HCT116 (cell line): ENCODE data around the gene PTBP3. TPM values are rescaled to one million over a fixed set of nuclear protein-coding genes. Genes with fewer than 3 reads are reported as not detected.

ENCODE experiments used
- ATAC-seq: fragments of 200-7000 bp; cut with Tn5 transposase; 2 replicates; pipeline ENCODE4 v1.9.1; 2020; ENCODE audit warnings: mild to moderate bottlenecking, moderate library complexity
- BruUV-seq: library from RNA; stranded (reverse); fragments of 400-500 nt; replicated peaks from 2 replicates; lab custom pipeline; 2021; lab: Mats Ljungman, UMichigan
- CTCF ChIA-PET: fragments of 300-600 bp; sonication (Branson Sonifier 250); formaldehyde crosslinking; loops from one replicate; lab custom pipeline; 2021; ENCODE audit warnings: antibody characterized with exemption; lab: Charles Lee
- POLR2A ChIA-PET: fragments of 300-600, 350-600 bp; sonication (Branson Sonifier 250); formaldehyde crosslinking; loops from one replicate; lab custom pipeline; 2021; ENCODE audit warnings: antibody characterized with exemption; lab: Charles Lee
- RAD21 ChIA-PET, 2 experiments: fragments of 300-600 bp; sonication (Branson Sonifier 250); formaldehyde crosslinking; loops; one replicate each; lab custom pipeline; 2023; ENCODE audit warnings: low total read pairs in 2 of 2; ENCODE audit not compliant: uncharacterized antibody in 2 of 2, unreplicated experiment in 2 of 2, low non-redundant PET in 1 of 2; lab: Charles Lee
- DNase-seq: peaks from one replicate; pipeline ENCODE4 v3.0.0-alpha.2; 2010; ENCODE audit warnings: low read depth, low spot score
- H2AFZ ChIP-seq: fragments of 200-600 bp; shearing (Covaris generic), sonication (generic); 2 replicates; pipeline ENCODE4 v1.6.1; 2017; ENCODE audit warnings: low read depth, mixed run types, mixed read lengths, antibody characterized with exemption, low read length; ENCODE audit not compliant: poor library complexity, severe bottlenecking
- H3K27ac ChIP-seq: 2 replicates; pipeline ENCODE4 v1.5.1; 2012; ENCODE audit warnings: low read depth, low read length
- H3K27me3 ChIP-seq: fragments of 200-600 bp; sonication (generic); 2 replicates; pipeline ENCODE4 v1.6.1; 2016; ENCODE audit warnings: mixed run types, low read length, mixed read lengths; ENCODE audit not compliant: insufficient read depth
- H3K36me3 ChIP-seq, 2 experiments: fragments of 200-500 bp in 1 of 2; fragments of 200-600 bp in 1 of 2; sonication (Bioruptor generic) in 1 of 2; sonication (generic) in 1 of 2; 2 replicates each; pipeline versions ENCODE4 v1.5.1 to v1.6.1; 2014 to 2016; ENCODE audit warnings: low read length in 2 of 2, inconsistent platforms in 1 of 2, mixed read lengths in 1 of 2, mixed run types in 1 of 2; ENCODE audit not compliant: insufficient read depth in 2 of 2, control insufficient read depth in 1 of 2
- H3K4me1 ChIP-seq, 2 experiments: fragments of 200-600 bp in 1 of 2; sonication (generic) in 1 of 2; 2 replicates each; pipeline versions ENCODE4 v1.5.1 to v1.6.1; 2012 to 2017; ENCODE audit warnings: low read length in 2 of 2, inconsistent platforms in 1 of 2, mild to moderate bottlenecking in 1 of 2, mixed read lengths in 1 of 2, mixed run types in 1 of 2, moderate library complexity in 1 of 2; ENCODE audit not compliant: insufficient read depth in 2 of 2, control insufficient read depth in 1 of 2
- H3K4me2 ChIP-seq: fragments of 200-600 bp; sonication (generic); 2 replicates; pipeline ENCODE4 v1.6.1; 2017; ENCODE audit warnings: mixed run types, low read length, mixed read lengths
- H3K4me3 ChIP-seq, 2 experiments: fragments of 200-600 bp in 1 of 2; sonication (generic) in 1 of 2; replicated peaks in 1 of 2; 2 replicates each; pipeline ENCODE4 v1.5.1; 2011 to 2016; ENCODE audit warnings: low read length in 2 of 2, control low read depth in 1 of 2, low read depth in 1 of 2, mild to moderate bottlenecking in 1 of 2, mixed read lengths in 1 of 2, mixed run types in 1 of 2
- H3K79me2 ChIP-seq: fragments of 200-600 bp; sonication (generic); 2 replicates; pipeline ENCODE4 v1.6.1; 2017; ENCODE audit warnings: mild to moderate bottlenecking, mixed run types, low read length, moderate library complexity, mixed read lengths; ENCODE audit not compliant: insufficient read depth
- H3K9ac ChIP-seq: fragments of 200-600 bp; sonication (generic); 2 replicates; pipeline ENCODE4 v1.6.1; 2016; ENCODE audit warnings: low read length, mixed read lengths
- H3K9me2 ChIP-seq: fragments of 200-600 bp; sonication (generic), shearing (Covaris generic); 2 replicates; pipeline ENCODE4 v1.6.1; 2017; ENCODE audit warnings: mixed run types, mild to moderate bottlenecking, moderate library complexity; ENCODE audit not compliant: insufficient read depth
- H3K9me3 ChIP-seq, 2 experiments: fragments of 200-500 bp in 1 of 2; fragments of 200-600 bp in 1 of 2; sonication (Bioruptor generic) in 1 of 2; sonication (generic) in 1 of 2; 2 replicates each; pipeline ENCODE4 v1.6.1; 2014 to 2017; ENCODE audit warnings: low read length in 2 of 2, mixed read lengths in 2 of 2, inconsistent platforms in 1 of 2, low read depth in 1 of 2, mild to moderate bottlenecking in 1 of 2, mixed run types in 1 of 2, moderate library complexity in 1 of 2; ENCODE audit not compliant: control insufficient read depth in 1 of 2, insufficient read depth in 1 of 2
- H4K20me1 ChIP-seq: fragments of 200-600 bp; sonication (generic), shearing (Covaris generic); 2 replicates; pipeline ENCODE4 v1.6.1; 2017; ENCODE audit warnings: mixed run types, mild to moderate bottlenecking, moderate library complexity; ENCODE audit not compliant: insufficient read depth
- ATF3 ChIP-seq: IDR thresholded peaks from 2 replicates; pipeline ENCODE4 v1.6.1; 2012
- CBX3 ChIP-seq: IDR thresholded peaks from 2 replicates; pipeline ENCODE4 v1.6.1; 2012; ENCODE audit warnings: low read depth
- CEBPB ChIP-seq: IDR thresholded peaks from 2 replicates; pipeline ENCODE4 v1.6.1; 2012; ENCODE audit warnings: low read depth
- CTCF ChIP-seq, 3 experiments: fragments of 200-600 bp in 1 of 3; sonication (generic) in 1 of 3; IDR thresholded peaks in 2 of 3; conservative IDR thresholded peaks in 1 of 3; 2 replicates each; pipeline ENCODE4 v1.5.1; 2012 to 2017; ENCODE audit warnings: low read depth in 2 of 3, low read length in 2 of 3, antibody characterized with exemption in 1 of 3, borderline replicate concordance in 1 of 3, control low read depth in 1 of 3, mild to moderate bottlenecking in 1 of 3, mixed read lengths in 1 of 3, mixed run types in 1 of 3, moderate library complexity in 1 of 3; ENCODE audit not compliant: insufficient read depth in 1 of 3
- EGR1 ChIP-seq: IDR thresholded peaks from 2 replicates; pipeline ENCODE4 v1.6.1; 2012; ENCODE audit warnings: low read depth
- EZH2 ChIP-seq: fragments of 200-600 bp; sonication (generic); IDR thresholded peaks from 2 replicates; pipeline ENCODE4 v1.6.1; 2017; ENCODE audit warnings: antibody characterized with exemption, mixed run types
- EZH2phosphoT487 ChIP-seq: fragments of 200-600 bp; IDR thresholded peaks from 2 replicates; pipeline ENCODE4 v1.6.1; 2018; ENCODE audit warnings: antibody characterized with exemption, borderline replicate concordance
- FOSL1 ChIP-seq: IDR thresholded peaks from 2 replicates; pipeline ENCODE4 v1.6.1; 2012; ENCODE audit warnings: low read depth
- JUND ChIP-seq: IDR thresholded peaks from 2 replicates; pipeline ENCODE4 v1.6.1; 2012
- POLR2AphosphoS5 ChIP-seq: IDR thresholded peaks from 2 replicates; pipeline ENCODE4 v1.6.1; 2011; ENCODE audit warnings: mild to moderate bottlenecking, low read depth, low read length, moderate library complexity
- REST ChIP-seq: IDR thresholded peaks from 2 replicates; pipeline ENCODE4 v1.6.1; 2012; ENCODE audit warnings: low read depth
- SIN3A ChIP-seq: IDR thresholded peaks from 2 replicates; pipeline ENCODE4 v1.6.1; 2012; ENCODE audit warnings: low read depth
- SP1 ChIP-seq: IDR thresholded peaks from 2 replicates; pipeline ENCODE4 v1.6.1; 2012; ENCODE audit warnings: low read depth
- SRF ChIP-seq: IDR thresholded peaks from 2 replicates; pipeline ENCODE4 v1.6.1; 2012; ENCODE audit warnings: low read depth
- TCF7L2 ChIP-seq: IDR thresholded peaks from 2 replicates; pipeline ENCODE4 v1.7.0; 2011; ENCODE audit warnings: borderline replicate concordance, inconsistent platforms; ENCODE audit not compliant: insufficient read depth, insufficient read length; ENCODE audit errors: extremely low read depth
- YY1 ChIP-seq: IDR thresholded peaks from 2 replicates; pipeline ENCODE4 v1.6.1; 2011; ENCODE audit warnings: low read length, low read depth, moderate library complexity, mild to moderate bottlenecking; ENCODE audit not compliant: insufficient replicate concordance; ENCODE audit errors: extremely low read depth
- intact Hi-C: fragments of 100-400 bp; cut with micrococcal nuclease; formaldehyde crosslinking; loops from 2 replicates; pipeline ENCODE4 v1.10.0; 2022
- total RNA-seq: library from RNA; stranded (reverse); gene quantifications from one replicate; pipeline ENCODE4 v1.2.1, GENCODE V29; 2021; ENCODE audit not compliant: unreplicated experiment
- TF ChIP-seq, protein P1 (sequence below): IDR thresholded peaks from 2 replicates; pipeline ENCODE4 v1.6.1; 2011; ENCODE audit warnings: mild to moderate bottlenecking, low read length, moderate library complexity; ENCODE audit not compliant: insufficient replicate concordance; ENCODE audit errors: extremely low read depth

The PTBP3 gene
- total RNA-seq, 1 experiment from 2014 or later = 102 TPM

- Histone ChIP-seq H3K79me2 (peaks cover 7% of the 10 kb centered on the region; the same call in 1 of the 2 replicates), H3K4me2 (no peak overlapping the region), H2AFZ (no peak overlapping the region), H4K20me1 (peaks cover 4% of the 10 kb centered on the region; the same call in 1 of the 2 replicates), H3K4me1 (peaks cover 13 to 14% of the 10 kb centered on the region in 2 experiments; a peak in 3 of 4 replicates), H3K36me3 (no peaks in the 10 kb centered on the region), H3K9me2 (no peaks in the 10 kb centered on the region), H3K9me3 (no peaks in the 10 kb centered on the region), H3K27ac (no peak overlapping the region), H3K27me3 (no peaks in the 10 kb centered on the region), H3K4me3 (no peak overlapping the region), H3K9ac (no peak overlapping the region)
- no peak for DNase-seq
- ChIA-PET CTCF (no interaction called here), POLR2A (no interaction called here), RAD21 (no interaction called here)
- no TSS peak for BruUV-seq
- intact Hi-C loops = no loop called here
- TF ChIP-seq, protein P1, sequence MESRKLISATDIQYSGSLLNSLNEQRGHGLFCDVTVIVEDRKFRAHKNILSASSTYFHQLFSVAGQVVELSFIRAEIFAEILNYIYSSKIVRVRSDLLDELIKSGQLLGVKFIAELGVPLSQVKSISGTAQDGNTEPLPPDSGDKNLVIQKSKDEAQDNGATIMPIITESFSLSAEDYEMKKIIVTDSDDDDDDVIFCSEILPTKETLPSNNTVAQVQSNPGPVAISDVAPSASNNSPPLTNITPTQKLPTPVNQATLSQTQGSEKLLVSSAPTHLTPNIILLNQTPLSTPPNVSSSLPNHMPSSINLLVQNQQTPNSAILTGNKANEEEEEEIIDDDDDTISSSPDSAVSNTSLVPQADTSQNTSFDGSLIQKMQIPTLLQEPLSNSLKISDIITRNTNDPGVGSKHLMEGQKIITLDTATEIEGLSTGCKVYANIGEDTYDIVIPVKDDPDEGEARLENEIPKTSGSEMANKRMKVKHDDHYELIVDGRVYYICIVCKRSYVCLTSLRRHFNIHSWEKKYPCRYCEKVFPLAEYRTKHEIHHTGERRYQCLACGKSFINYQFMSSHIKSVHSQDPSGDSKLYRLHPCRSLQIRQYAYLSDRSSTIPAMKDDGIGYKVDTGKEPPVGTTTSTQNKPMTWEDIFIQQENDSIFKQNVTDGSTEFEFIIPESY = no peak
- TF ChIP-seq EGR1 (no peak), SRF (no peak), YY1 (no peak), ATF3 (no peak), FOSL1 (no peak), CTCF (IDR thresholded peaks at IDR 0.05 in 2 of 3, conservative IDR thresholded peaks at IDR 0.05 in 1 of 3; ENCODE audit: borderline replicate concordance in 1 of 3, insufficient read depth in 1 of 3, low read depth in 2 of 3, low read length in 2 of 3) (no peak), CEBPB (no peak), REST (no peak), TCF7L2 (no peak), POLR2AphosphoS5 (no peak), SP1 (no peak), JUND (no peak), EZH2 (no peak), CBX3 (no peak), EZH2phosphoT487 (no peak), SIN3A (no peak)
- no peak for ATAC-seq
Observed at GRCh38 chr9:112241491-112241890, 91.9 kb downstream of the PTBP3 start.
